Endothelial cell (in vitro differentiated cells): ENCODE measurements around the gene FAR2. TPM values are rescaled to one million over a fixed set of nuclear protein-coding genes. Genes with fewer than 3 reads are reported as not detected.
A peak's percentile ranks its signal among the peaks of the same experiment; 100 is the strongest.
"Not testable (repeated sequence)": the region's sequence is repeated elsewhere in the genome, so short reads cannot be mapped to it uniquely, and the experiment has no call there.

ENCODE experiments used
- DNase-seq: peaks from one replicate; pipeline ENCODE4 v3.0.0; 2021; ENCODE audit warnings: low spot score
- H3K27ac Mint-ChIP-seq: one replicate; pipeline ENCODE4 v1.8.0; 2021; ENCODE audit warnings: mixed read lengths, inconsistent platforms; ENCODE audit not compliant: unreplicated experiment
- H3K27me3 Mint-ChIP-seq: one replicate; pipeline ENCODE4 v1.8.0; 2021; ENCODE audit warnings: mild to moderate bottlenecking, moderate library complexity, mixed read lengths, inconsistent platforms; ENCODE audit not compliant: unreplicated experiment
- H3K36me3 Mint-ChIP-seq: one replicate; pipeline ENCODE4 v1.8.0; 2021; ENCODE audit warnings: mild to moderate bottlenecking, low read depth, mixed read lengths, inconsistent platforms; ENCODE audit not compliant: unreplicated experiment
- H3K4me1 Mint-ChIP-seq: one replicate; pipeline ENCODE4 v1.8.0; 2021; ENCODE audit warnings: mild to moderate bottlenecking, mixed read lengths, inconsistent platforms; ENCODE audit not compliant: unreplicated experiment
- H3K4me3 Mint-ChIP-seq: one replicate; pipeline ENCODE4 v1.8.0; 2021; ENCODE audit warnings: mild to moderate bottlenecking, mixed read lengths, inconsistent platforms; ENCODE audit not compliant: unreplicated experiment
- H3K9me3 Mint-ChIP-seq: one replicate; pipeline ENCODE4 v1.8.0; 2021; ENCODE audit warnings: mixed read lengths, inconsistent platforms; ENCODE audit not compliant: unreplicated experiment
- CTCF ChIP-seq: fragments of 200-600 bp; sonication (generic); IDR thresholded peaks from one replicate; pipeline ENCODE4 v1.5.0; 2021; ENCODE audit warnings: antibody characterized with exemption; ENCODE audit not compliant: unreplicated experiment
- total RNA-seq: library from RNA; stranded (reverse); fragmentation: NEBNext Ultra II Directional; extraction: Animal tissue kit (Norgen Biotek cat#: 25700); gene quantifications from one replicate; pipeline ENCODE4 v1.2.1, GENCODE V29; 2021; ENCODE audit not compliant: unreplicated experiment

FAR2 gene
- total RNA-seq, 1 donor from 2014 or later = 104 TPM

- Mint-ChIP-seq H3K36me3 (peaks cover 37% of the 10 kb centered on the region), H3K9me3 (peaks cover 4% of the 10 kb centered on the region), H3K4me3 (no peak overlapping the region), H3K27me3 (peaks cover 10% of the 10 kb centered on the region), H3K4me1 (peaks cover 78% of the 10 kb centered on the region), H3K27ac (peak overlapping the region; percentile 98)
- no peak for TF ChIP-seq CTCF
- no peak for DNase-seq
These were observed 18.9 kb downstream of the FAR2 start for GRCh38 chr12:29167988-29168387.

GRCh38 chr12:29169978-29170377 is 20.9 kb downstream of the FAR2 start:
- Mint-ChIP-seq H3K27ac (peak overlapping the region; percentile 98), H3K4me1 (peaks cover 68% of the 10 kb centered on the region), H3K36me3 (peaks cover 47% of the 10 kb centered on the region), H3K27me3 (peaks cover 11% of the 10 kb centered on the region)
- DNase-seq, H3K4me3 Mint-ChIP-seq, H3K9me3 Mint-ChIP-seq: not testable (repeated sequence)

GRCh38 chr12:29170478-29171084 is 21.5 kb downstream of the FAR2 start:
- peaks cover 63% of the 10 kb centered on the region for H3K4me1 Mint-ChIP-seq
- H3K27me3 Mint-ChIP-seq = peaks cover 11% of the 10 kb centered on the region
- H3K4me3 Mint-ChIP-seq = peak overlapping the region; percentile 70
- peaks cover 53% of the 10 kb centered on the region for H3K36me3 Mint-ChIP-seq
- not testable (repeated sequence) for DNase-seq, H3K9me3 Mint-ChIP-seq
- H3K27ac Mint-ChIP-seq = peak overlapping the region; percentile 98

GRCh38 chr12:29171421-29172258 is 22.6 kb downstream of the FAR2 start:
- H3K4me1 Mint-ChIP-seq = peaks cover 57% of the 10 kb centered on the region
- TF ChIP-seq CTCF = no peak
- DNase-seq = no peak
- H3K27me3 Mint-ChIP-seq = peaks cover 11% of the 10 kb centered on the region
- H3K9me3 Mint-ChIP-seq = peaks cover 4% of the 10 kb centered on the region
- H3K4me3 Mint-ChIP-seq = peak overlapping the region; percentile 86
- H3K27ac Mint-ChIP-seq = peak overlapping the region; percentile 64
- H3K36me3 Mint-ChIP-seq = peaks cover 56% of the 10 kb centered on the region

GRCh38 chr12:29176941-29177340 is 27.9 kb downstream of the FAR2 start:
- peaks cover 42% of the 10 kb centered on the region for H3K36me3 Mint-ChIP-seq
- peaks cover 11% of the 10 kb centered on the region for H3K4me1 Mint-ChIP-seq
- peaks cover 7% of the 10 kb centered on the region for H3K27me3 Mint-ChIP-seq
- H3K4me3 Mint-ChIP-seq = no peak overlapping the region
- no peak for DNase-seq
- no peaks in the 10 kb centered on the region for H3K9me3 Mint-ChIP-seq
- no peak overlapping the region for H3K27ac Mint-ChIP-seq
- no peak for TF ChIP-seq CTCF

- not testable (repeated sequence) for H3K27me3 Mint-ChIP-seq, H3K4me3 Mint-ChIP-seq, H3K9me3 Mint-ChIP-seq, DNase-seq, H3K27ac Mint-ChIP-seq, H3K4me1 Mint-ChIP-seq
- peaks cover 15% of the 10 kb centered on the region for H3K36me3 Mint-ChIP-seq
These were observed 33.2 kb downstream of the FAR2 start for GRCh38 chr12:29182247-29182646.
